D341Med (cell line): Measurements from ENCODE around the gene IGSF3.
"Not testable (repeated sequence)": the region's sequence is repeated elsewhere in the genome, so short reads cannot be mapped to it uniquely, and the experiment has no call there.

ENCODE experiments used
- DNase-seq: peaks from one replicate; pipeline ENCODE4 v3.0.0; 2012; ENCODE audit warnings: low spot score

The IGSF3 gene

DNA sequence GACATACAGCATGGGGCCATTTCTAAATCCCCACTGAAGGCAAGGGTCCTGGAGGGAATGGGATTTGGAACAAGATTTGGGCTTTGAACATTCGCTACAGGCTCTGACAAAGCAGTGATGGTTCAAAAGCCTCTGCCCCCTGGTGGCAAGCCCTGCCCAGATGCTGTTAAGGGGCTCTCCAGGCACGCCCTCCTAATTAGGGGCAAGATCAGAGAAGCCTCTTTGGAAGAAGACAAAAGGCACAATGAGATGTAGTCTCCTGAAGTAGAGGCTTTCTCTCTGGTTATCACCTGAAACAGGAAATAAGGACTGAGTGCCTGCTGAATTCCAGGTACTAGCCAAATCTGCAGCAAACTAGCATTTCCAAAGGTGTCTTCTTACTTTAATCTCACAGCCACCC is 37.5 kb downstream of the IGSF3 start:
- DNase-seq = not testable (repeated sequence)

DNA sequence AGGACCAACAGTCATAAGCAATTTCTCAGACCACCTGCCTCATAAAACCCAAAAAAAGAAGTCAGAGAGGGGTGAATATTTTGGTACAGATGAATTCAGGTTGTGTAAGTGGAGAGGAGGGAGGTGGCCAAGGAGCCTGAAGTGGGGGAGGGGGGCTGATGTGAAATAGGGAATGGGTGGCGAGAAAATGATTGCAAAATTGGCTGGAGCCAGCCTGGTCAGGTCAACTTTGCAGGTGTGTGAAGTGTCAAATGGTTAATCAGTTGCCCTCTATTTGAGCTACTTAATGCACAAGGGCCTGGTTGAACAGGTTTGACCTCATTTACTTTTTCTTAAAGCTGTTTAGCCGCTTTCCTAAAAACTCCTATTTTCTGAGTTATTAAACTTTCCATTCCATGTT is 38.1 kb downstream of the IGSF3 start:
- DNase-seq = not testable (repeated sequence)

DNA sequence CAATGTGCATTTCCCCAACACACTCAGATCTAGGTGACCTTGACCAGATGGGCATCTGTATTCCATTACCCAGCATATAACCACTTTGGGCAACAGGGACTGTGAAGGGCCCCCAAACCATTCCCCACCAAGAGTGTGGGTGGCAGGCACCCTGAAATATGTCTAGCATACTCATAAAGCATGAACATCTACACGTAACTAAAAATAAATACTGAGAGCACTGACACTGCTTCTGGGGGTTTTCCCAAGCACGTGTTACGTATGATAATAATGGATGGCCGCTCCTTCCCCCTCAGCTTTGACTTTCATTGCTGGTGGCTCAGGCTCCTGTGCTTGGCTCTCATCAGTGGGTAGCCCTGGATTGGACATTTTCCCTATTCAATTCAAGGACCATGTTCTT is 39.1 kb downstream of the IGSF3 start:
- no peak for DNase-seq

DNA sequence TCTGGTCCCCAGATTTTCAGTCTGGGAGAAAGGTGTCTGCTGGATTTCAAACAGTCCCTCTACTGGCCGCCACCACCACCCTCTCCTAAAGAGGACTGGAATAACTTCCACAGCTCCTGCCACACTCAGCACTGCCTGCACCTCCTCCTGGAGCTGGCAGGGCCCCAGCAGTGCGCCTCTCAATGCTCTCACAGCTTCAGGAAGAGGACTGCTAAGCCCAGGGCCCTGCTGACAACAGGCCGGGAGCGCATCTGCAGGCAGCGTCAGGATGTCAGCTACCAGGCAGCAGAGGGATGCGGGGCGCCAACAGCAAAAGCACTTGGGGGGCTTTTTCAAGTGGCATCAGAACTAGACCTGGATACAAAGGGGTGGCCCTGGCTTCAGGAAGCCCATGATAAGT is 40.2 kb downstream of the IGSF3 start:
- not testable (repeated sequence) for DNase-seq

DNA sequence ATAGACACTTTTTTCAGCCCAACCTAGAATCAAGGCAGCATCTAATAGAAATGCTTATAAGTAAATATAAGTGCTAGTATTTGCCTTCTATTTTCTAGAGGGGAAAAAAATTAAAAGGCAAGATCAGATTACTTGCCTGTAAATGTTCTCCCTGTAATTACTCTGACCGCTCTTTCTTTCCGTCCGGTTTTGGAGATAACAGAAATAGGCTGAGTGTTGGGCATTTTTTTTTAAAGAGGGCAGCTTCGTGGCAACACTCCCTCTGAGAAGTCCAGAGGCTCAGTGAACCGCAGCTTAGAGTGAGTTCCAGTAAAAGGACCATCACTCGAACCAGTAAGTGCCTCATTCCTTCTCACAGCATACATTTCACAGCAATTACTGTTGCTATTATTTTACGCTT is 40.6 kb downstream of the IGSF3 start:
- DNase-seq = not testable (repeated sequence)

DNA sequence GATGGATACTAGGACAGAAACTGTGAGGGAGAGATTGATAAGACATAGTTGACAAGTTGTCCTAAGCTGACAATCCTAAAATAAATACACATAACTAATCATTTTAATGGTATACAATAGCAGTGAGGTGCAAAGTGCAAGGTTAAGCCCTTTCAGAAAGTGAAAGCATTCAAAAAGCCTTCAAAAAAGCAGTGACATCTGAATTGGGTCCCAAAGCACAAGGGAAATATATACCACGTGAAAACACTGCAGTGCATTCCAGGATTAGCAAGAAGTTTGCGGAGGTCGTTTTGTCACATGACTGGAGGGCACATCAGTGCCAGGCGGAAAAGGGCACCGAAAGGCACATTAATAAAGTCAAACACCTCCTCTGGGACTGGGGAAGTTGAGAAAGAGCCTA is 42.4 kb downstream of the IGSF3 start:
- not testable (repeated sequence) for DNase-seq

DNA sequence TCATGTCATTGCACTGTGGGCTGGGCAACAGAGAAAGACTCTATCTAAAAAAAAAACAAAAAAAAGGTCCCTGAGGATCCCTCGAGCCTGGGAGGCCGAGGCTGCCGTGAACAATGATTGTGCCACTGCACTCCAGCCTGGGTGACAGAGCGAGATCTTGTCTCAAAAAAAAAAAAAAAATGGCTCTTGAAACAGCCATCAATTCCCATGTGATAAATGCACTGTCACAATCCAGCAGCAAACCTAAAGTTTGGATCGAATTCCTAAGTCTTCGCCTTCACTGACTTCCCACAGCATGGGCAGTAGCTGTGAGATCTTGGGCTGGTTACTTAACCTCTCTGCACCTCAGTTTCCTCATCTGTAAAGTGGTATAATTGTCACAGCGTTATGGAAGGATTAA is 43.5 kb downstream of the IGSF3 start:
- DNase-seq = no peak

DNA sequence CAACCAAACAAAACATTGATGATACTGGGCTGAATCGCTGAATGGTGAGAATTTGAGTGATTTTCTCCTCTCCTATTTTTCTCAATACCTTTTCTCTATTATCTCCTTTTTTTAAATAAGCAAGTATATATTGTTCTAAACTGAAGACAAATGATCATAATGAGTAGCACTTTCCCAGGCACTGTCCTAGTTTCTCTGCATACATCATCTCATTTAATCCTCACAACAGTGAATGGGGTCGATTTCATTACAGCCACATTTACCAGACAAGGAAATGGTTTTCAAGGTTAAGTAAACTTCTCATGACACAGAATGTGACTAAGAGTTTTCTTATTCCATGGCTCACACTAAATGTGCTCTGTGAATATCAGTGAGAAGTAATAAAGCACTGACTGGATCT is 45.0 kb downstream of the IGSF3 start:
- not testable (repeated sequence) for DNase-seq

DNA sequence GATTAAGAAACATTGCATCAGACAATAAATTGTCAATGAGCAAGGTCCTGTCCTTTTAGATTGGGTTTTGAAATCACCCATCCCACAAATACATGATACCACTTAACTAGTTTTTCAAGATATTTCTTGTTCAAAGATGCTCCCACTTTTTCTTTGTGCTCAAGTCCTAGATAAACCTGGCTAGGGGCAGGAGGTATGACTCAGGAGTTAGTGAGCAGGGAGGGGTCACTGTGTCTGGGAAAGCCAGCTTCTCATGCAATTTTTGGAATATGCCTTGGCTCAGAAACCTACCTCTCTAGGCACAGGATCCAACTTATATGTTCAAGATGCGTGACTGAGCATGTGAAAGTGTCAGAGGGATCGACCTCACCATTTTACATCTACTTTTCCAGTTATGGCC is 45.8 kb downstream of the IGSF3 start:
- DNase-seq = not testable (repeated sequence)

DNA sequence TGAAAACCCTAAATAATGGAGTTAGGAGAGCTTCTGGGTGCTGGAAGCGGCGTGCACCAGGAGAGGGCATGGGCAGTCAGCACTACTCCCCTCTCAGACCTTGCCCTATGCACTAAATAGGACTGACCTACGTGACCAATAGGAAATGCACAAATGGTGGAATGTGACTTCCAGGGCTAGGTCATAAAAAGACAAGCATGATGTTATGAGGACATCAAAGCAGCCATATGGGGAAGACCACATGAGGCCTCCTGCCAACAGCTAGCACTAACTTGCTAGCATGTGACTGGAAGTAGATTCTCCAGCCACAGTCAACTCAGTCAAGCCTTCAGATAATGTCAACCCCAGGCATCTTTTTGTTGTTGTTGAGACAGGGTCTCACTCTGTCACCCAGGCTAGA is 47.1 kb downstream of the IGSF3 start:
- not testable (repeated sequence) for DNase-seq

DNA sequence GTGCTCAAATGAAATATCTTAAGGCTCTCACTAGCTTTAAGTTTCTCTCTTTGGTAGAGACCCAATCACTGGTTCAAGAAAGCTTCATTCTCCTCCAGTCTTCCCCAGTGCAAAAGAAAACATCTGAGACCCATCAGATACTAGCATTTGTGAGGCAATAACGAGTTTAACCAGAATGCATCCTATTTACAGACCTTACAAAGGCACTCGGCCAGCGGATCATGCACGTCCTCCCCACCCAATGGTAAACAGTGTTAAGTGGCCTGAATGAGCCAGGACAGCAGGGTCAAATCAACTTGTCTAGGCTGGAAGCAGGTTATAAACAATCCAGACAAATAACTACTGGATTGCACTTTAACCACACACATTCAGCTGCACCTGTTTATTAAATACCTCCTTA is 48.4 kb downstream of the IGSF3 start:
- not testable (repeated sequence) for DNase-seq

DNA sequence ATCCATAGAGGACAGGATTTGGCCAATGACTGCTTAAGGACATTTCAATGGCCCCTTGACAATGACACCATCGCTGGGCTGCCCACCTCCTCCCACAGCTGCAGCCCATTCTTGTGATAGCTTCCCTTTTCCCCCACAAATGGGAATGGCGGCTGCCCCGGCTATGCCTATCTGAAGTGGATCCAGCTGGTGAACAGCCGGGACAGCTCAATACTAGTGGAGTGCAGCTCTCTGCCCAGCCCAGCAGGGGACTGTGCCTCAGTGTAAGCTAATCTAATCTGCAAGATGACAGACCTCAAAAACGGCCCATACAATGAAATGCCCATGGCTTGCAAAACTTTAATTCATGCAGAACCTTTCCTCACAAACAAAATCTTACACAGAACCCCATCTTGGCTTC is 49.7 kb downstream of the IGSF3 start:
- not testable (repeated sequence) for DNase-seq

DNA sequence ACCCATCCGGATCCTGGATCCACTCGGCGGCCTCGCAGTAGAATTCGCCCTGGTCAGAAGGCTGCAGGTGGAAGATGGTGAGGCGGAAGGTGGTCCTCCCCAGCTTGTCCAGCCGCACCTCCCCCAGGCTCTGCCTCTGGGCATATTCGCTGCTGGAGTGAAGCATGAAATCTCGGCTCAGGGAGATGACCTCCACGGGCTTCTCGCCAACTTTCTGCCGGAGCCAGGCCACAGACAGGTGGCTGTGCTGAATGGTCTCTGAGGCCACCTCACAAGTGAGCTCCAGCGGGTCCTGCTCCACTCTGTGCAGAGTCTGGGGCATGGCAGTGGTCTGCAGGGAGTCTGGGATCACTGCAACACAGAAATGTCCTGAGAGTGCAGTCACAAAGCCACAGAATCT is 53.7 kb downstream of the IGSF3 start:
- not testable (repeated sequence) for DNase-seq

DNA sequence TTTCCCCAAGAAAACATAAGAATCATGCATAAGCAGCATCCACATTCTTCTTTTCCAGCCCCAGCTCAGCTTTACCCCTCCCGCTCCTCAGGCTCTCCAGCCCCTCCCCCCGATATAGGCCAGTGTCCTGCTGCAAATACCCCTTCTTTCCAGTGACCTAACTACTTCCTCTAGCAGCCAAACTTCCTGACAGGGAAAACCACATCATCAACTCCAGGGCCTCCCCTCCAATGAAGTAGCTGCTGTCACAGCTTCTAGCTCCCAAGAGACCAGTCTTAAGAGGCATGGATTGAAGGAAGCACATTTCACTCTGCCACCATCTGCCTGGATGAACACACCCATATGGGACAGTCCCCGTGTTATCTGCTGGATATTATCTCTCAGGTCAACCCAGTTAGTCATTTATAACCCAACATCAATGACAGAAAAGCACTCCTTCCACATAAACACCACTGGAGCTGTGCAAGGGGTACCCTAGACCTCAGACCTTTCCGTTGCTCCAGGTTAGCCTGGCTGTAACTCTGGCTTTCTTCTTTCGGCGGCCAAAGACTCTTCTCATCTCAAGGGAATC is 57.6 kb downstream of the IGSF3 start:
- DNase-seq = not testable (repeated sequence)

DNA sequence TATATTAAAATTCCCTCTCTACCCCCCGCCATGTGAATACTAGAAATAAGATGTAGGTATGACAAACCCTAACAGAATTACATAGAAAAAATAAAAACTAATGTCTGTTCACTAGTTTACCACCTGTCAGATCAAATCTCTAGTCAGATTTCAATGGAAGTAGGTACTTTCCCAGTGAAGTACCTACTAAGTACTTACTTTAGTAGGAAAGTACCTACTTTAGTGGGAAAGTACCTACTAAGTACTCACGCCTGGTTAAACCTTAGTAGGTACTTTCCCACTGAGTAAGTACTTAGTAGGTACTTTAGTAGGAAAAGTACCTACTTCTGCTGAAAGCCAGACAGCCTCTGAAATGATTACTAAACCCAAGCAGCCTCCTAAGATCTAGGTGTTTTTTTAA is 58.7 kb downstream of the IGSF3 start:
- not testable (repeated sequence) for DNase-seq

DNA sequence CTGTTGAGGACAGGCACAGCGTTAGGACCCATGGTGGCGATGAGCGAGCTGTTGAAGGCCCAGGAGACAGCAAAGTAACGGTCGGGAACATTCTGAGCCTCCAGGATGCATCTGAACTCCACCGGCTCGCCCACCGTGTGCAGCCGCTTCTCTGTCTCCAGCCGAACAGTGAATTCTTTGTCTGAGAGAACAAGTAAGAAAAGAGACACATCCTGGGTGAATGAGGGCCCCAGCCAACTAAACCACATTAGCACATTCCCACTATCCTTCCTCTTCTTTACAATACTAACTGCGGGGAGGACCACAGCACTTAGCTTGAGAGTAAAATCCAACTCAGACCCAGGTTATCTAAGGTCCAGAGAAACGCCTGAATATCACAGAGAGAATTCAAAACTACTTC is 59.4 kb downstream of the IGSF3 start:
- not testable (repeated sequence) for DNase-seq

DNA sequence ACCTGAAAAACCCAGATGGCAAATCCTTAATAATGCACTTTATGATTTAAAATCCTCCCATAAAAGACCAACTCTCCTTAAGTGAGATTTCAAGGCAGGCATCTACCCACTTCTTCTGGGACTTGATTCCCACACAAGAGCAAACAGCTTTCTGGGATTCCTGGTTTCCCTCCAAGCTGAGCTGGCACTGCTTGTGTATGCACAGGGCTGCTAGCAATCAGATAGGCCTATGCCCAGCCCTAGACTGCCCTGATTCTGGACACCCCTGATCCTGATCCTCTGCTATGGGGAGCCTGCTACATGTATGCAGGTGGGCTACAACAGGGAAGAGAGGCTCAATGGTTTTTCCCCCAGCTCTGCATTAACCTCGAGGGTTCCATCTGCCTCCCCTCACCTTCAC is 60.1 kb downstream of the IGSF3 start:
- DNase-seq = not testable (repeated sequence)

DNA sequence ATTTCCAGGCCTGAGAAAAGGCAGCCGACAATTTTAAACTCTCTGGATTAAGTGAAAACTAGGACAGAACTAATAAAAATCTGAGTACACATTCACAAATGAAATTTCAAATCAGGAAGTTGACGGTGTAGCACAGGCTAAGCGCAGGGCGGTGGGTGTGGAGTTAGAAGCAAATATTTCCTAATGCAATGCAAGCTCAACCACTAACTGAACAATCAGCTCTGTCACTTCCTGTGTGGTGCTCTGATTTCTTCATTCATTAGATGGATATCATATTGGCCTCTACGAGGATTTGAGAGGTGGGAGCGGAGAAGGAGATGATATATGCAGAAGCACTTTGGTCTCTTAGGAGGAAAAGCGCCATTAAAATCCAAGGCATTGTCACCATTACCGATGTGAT is 61.5 kb downstream of the IGSF3 start:
- not testable (repeated sequence) for DNase-seq

DNA sequence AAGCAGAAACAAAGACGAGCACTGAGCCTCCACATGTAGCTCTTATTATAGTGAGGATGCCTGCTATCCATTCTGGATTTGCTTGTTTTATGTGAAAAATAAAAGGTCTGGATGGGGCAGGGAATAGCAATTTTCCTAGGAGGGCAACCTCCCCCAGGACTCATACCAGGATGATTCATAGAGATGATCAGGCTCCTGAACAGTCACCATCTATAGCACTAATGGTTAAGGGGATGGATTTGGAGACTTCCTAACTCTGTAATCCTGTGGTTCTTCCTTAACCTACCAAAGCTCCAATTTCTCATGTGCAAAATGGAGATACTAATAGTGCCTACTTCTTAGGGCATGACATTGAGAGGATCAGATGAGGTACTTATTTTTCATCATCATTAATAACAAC is 62.2 kb downstream of the IGSF3 start:
- DNase-seq = no peak

DNA sequence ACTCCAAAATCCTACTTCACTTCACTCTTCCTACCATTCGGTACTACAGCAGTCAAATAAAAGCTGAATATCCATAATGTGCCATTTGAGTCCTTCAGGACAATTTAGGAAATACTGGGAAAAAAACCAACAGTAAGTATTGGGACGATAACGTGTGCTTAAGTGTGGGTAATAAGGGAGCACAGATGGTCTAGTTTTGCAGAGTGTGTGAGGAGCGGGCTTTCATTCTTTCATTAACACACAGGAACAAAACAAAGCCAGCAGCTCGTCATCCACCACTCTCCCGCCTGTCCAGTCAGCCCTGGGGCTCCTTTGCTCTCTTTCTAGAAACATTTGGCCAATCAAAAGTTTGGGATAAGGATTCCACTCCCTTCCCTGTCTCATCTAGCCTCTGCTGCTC is 63.1 kb downstream of the IGSF3 start:
- not testable (repeated sequence) for DNase-seq

DNA sequence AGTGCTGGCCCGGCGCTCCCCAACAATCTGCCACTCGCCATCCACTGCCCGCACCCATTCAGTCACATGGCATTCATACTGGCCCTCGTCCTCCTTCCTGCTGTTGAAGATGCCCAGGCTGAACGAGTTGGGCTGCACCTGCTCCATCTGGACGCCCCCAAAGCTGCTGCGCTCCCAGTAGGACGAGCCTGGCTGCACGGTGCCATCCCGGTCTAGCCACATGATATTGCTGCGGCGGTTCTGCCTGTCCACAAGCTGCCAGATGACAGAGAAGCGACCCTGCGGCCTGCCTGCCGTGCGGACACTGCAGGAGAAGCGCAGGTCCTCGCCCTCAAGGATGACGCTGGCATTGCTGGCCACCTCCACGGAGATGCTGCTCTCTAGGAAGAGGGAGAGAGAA is 63.9 kb downstream of the IGSF3 start:
- DNase-seq = not testable (repeated sequence)

DNA sequence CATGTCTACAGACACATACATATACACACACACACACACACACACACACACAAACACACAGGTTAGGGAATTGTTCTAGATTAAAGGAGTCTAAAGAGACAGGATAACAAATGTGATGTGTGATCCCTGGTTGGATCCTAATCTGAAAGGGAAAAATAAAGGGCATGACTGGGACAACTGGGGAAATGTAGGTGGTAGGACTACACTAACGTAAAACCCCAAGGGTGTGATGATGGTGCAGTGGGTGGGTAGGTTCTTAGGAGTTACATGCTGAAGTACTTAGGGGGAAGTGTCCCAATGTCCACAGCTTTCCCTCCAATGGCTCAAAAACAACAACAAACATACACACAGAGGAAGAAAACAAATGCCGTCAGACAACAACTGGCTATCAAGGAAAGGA is 68.2 kb downstream of the IGSF3 start:
- DNase-seq = not testable (repeated sequence)

DNA sequence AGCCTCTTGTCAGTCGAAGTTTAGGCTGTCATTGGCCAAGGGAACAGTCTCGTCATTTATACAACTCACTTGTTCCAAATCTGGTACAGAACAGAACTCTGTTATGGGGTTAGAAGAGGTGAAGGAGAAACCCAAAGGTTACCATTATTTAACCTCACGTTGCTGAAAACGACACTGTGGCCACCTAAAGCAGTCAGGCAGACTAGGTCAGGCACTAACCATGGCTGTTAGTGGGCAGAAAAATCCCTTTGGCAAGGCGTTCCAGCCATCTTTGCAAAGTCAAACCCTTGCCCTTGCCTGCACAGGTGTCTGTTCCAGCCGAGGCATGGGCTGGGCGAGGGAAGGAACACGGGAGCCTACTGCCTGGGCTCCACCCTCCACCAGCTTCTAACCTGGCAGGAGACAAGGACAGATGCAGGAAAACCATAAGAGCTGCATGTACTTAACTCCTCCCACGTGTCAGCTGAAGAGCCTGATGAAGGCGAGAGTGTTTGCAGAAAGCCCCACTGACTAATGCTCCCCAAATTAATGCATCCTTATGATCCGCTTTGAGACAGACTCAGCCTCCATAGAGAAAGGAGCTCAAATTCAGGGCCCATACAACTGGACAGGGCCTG is 69.0 kb downstream of the IGSF3 start:
- not testable (repeated sequence) for DNase-seq

DNA sequence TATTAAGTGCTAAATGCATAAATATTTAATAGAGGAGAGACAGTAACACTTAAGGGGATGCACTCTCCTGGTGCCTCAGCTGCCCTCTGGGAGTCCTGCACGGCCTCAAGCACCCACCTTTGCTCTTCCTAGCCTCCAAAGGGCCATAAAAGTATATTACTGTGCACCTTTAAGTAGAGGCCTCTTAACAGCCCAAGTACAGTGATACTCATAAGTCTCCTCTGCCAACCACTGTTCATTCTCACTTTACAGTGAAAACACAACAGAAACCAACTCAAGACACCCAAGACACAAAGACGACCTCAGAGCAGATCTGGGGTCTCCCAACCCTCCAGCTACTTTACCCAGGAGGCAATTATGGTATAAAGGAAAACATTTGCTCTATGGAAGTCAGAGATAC is 70.1 kb downstream of the IGSF3 start:
- DNase-seq = not testable (repeated sequence)
